SK-N-MC (cell line): ENCODE data around the gene KCNB1.

Experiments
- DNase-seq: peaks from one replicate; pipeline ENCODE4 v3.0.0-alpha.2; 2011; ENCODE audit warnings: low read depth, low spot score
- H3K27ac ChIP-seq: fragments of 200-600 bp; sonication (generic); 2 replicates; pipeline ENCODE4 v1.5.1; 2016; ENCODE audit warnings: mixed run types
- H3K36me3 ChIP-seq: fragments of 200-600 bp; sonication (generic); 2 replicates; pipeline ENCODE4 v1.6.1; 2017; ENCODE audit warnings: antibody characterized with exemption, low read length, mixed read lengths; ENCODE audit not compliant: insufficient read depth
- H3K4me3 ChIP-seq: fragments of 200-600 bp; sonication (generic); 2 replicates; pipeline ENCODE4 v1.5.1; 2016
- H3K9ac ChIP-seq: fragments of 200-600 bp; sonication (generic); 2 replicates; pipeline ENCODE4 v1.8.0; 2017; ENCODE audit warnings: mixed run types, mixed read lengths; ENCODE audit not compliant: insufficient read length
- H3K9me3 ChIP-seq: fragments of 200-600 bp; sonication (generic); 2 replicates; pipeline ENCODE4 v1.6.1; 2017; ENCODE audit warnings: low read depth, mild to moderate bottlenecking, antibody characterized with exemption, low read length, moderate library complexity, mixed read lengths
- EZH2 ChIP-seq: fragments of 200-600 bp; sonication (generic); IDR thresholded peaks from one replicate; pipeline ENCODE4 v1.6.1; 2017; ENCODE audit warnings: antibody characterized with exemption
- FOXP2 ChIP-seq: optimal IDR thresholded peaks from 2 replicates; pipeline ENCODE3; 2011; ENCODE audit warnings: mild to moderate bottlenecking, moderate library complexity; ENCODE audit not compliant: insufficient read depth; ENCODE audit errors: extremely low read length, control extremely low read depth
- POLR2AphosphoS5 ChIP-seq: IDR thresholded peaks from 2 replicates; pipeline ENCODE4 v1.6.1; 2012; ENCODE audit warnings: mild to moderate bottlenecking, low read depth, low read length, borderline replicate concordance

The KCNB1 gene

DNA sequence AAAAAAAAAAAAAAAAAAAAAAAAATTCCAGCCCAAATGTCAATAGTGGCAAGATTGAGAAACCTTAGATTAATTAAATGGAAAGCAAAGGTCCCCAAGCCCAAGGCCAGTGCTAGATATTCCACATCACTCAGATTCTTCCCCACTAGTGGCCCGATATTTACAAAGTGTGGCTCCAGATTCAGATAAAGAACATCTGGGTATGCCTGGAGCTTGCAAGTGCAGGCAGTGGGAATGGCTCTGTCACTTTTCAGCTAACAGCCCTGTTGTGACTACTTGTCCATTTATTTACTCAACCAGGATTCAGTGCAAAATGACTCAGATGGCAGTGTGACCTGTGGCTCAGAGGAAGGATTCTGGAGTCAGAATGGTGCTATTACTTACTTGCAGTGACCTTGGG, 8.2 kb upstream of the KCNB1 start:
- Histone ChIP-seq H3K9ac (no peak overlapping the region), H3K36me3 (no peaks in the 10 kb centered on the region), H3K9me3 (no peaks in the 10 kb centered on the region), H3K27ac (no peak overlapping the region), H3K4me3 (no peak overlapping the region)
- TF ChIP-seq POLR2AphosphoS5 (no peak), FOXP2 (no peak), EZH2 (no peak)
- no peak for DNase-seq

DNA sequence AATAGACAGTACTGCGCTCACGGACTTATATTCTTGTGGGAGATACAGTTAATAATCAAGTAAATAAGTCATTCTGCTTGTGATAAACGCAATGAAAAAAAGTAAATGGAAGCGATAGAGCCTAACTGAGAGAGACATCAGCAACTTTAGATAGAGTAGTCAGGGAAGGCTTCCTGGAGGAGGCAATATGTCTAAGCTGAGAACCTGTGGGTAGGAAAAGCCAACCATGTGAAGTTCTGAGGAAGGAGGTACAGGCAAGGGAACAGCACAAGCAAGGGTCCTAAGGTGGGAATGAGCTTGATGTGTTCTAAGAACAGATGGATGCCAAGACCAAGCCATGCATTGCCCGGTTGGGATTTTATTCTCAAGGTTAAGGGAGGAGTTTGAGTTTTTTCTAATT, 7.2 kb upstream of the KCNB1 start:
- TF ChIP-seq POLR2AphosphoS5 (no peak), EZH2 (no peak), FOXP2 (no peak)
- DNase-seq, result no peak
- Histone ChIP-seq H3K9me3 (no peaks in the 10 kb centered on the region), H3K27ac (no peak overlapping the region), H3K4me3 (no peak overlapping the region), H3K36me3 (no peaks in the 10 kb centered on the region), H3K9ac (no peak overlapping the region)

DNA sequence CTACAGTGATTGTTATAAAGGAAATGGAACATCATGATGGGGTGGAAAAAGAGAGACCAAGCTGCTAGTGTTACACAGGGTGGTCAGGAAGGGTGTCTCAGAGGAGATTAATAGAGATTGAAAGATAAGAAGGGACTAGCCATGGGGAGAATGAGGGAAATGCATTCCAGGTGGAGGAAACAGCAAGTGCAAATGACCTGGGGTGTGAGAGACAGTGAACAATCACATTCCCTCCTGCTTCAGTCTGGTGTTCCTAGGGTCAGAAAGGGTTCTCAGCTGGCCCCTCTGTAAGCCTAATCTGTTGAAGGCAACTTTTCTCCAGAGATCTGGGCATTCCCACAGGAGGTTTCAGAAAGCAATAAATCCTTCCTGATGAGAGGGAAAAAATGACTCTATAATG, 3.6 kb upstream of the KCNB1 start:
- no peak for TF ChIP-seq EZH2
- no peak for TF ChIP-seq POLR2AphosphoS5
- TF ChIP-seq FOXP2, result no peak
- no peaks in the 10 kb centered on the region for H3K36me3 ChIP-seq
- no peak for DNase-seq
- no peak overlapping the region for H3K4me3 ChIP-seq
- H3K9ac ChIP-seq, result no peak overlapping the region
- no peaks in the 10 kb centered on the region for H3K9me3 ChIP-seq
- H3K27ac ChIP-seq, result no peak overlapping the region

DNA sequence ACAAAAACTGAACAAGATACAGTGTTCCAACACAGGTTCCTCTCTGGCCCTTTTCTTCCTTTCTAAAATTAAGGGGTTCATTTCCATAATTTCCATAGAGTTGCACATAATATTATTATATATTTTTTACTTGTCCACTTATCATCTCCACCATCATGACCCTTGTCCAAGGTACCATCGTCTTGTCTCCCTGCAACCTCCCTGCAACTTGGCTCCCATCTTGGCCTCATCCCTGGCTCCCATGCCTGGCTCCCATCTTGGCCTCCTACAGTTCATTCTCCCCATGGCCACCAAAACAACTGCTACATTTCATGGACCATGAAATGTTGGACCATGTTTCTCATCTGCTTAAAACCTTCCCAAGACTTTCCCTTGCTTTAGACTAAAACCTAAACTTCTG, 3.1 kb upstream of the KCNB1 start:
- H3K36me3 ChIP-seq, result no peaks in the 10 kb centered on the region

DNA sequence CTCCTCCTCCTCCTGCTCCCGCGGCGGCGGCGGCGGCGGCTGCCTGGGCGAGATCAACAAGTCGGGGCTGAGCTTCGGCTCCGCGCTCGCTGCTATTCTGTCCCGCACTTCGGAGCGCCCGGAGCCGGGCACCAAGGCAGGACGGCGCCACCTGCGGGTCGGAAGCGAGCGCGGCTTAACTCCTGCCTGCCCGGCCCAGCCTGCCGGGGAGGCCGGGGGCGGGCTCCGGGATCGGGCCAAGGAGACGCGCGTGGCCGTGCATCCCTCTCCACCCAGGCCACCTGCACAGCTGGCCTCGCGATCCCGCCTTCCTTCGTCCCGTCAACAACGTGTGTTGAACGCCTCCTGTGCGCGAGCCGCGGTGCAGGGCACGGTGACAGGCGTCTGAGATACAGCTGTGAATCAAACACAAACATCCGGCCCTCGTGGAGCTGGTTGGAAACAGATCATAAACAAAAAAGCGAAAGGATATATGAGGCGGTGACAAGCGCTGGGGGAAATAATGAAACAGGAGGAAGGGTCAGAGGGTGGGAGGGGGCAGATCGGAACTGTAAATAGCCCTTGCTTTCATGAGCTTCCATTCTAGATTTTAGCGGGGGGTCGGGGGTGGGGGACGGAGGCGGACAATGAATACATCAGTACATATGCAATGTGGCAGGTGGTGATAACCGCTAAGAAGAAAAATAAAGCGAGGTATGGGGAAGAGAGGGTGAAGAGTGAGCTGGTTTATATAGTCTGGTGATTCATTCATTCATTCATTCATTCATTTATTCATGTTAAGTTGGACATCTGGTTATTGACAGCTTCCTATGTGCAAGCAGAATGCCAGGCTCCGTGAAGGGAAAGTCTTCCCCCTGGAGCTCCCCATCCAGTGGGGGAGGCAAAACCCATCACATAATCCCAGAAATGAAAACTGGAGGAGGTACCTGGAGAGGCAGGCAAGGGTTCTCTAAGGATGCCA, 2.0 kb upstream of the KCNB1 start:
- TF ChIP-seq EZH2, result no peak
- no peak for TF ChIP-seq POLR2AphosphoS5
- no peak for TF ChIP-seq FOXP2
- Histone ChIP-seq H3K27ac (no peak overlapping the region), H3K36me3 (no peaks in the 10 kb centered on the region), H3K4me3 (peak overlapping the region; percentile 40), H3K9ac (no peak overlapping the region), H3K9me3 (no peaks in the 10 kb centered on the region)
- no peak for DNase-seq

More for the DNA sequence above, 3.1 kb upstream of the KCNB1 start:
- Histone ChIP-seq H3K27ac (no peak overlapping the region), H3K9ac (no peak overlapping the region), H3K4me3 (no peak overlapping the region), H3K9me3 (no peaks in the 10 kb centered on the region)
- no peak for TF ChIP-seq EZH2
- TF ChIP-seq POLR2AphosphoS5, result no peak
- no peak for TF ChIP-seq FOXP2
- DNase-seq, result no peak

DNA sequence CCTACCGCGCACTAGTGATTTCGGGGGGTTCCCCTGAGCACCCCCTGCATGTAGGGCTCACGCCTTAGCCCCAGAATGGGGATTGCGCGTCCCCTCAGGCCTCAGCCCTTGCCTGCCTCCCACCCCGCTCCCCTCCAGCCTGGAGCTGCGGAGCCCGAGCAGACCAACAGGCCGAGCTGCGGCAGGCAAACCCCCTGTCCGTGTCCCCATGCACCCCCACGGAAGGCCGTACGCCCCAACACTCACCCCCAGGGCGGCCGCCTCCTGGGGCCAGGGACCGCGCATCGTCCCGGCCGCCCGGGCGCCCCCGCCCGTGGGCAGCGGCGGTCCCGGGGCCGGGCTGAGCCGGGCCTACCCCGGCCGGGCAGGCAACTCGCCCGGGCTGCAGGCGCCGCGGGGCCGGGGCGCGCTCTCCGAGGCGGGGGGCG, 1.2 kb upstream of the KCNB1 start:
- Histone ChIP-seq H3K4me3 (no peak overlapping the region), H3K36me3 (no peaks in the 10 kb centered on the region), H3K27ac (no peak overlapping the region), H3K9me3 (no peaks in the 10 kb centered on the region), H3K9ac (no peak overlapping the region)
- no peak for DNase-seq
- TF ChIP-seq FOXP2, result no peak
- no peak for TF ChIP-seq POLR2AphosphoS5
- TF ChIP-seq EZH2, result no peak

DNA sequence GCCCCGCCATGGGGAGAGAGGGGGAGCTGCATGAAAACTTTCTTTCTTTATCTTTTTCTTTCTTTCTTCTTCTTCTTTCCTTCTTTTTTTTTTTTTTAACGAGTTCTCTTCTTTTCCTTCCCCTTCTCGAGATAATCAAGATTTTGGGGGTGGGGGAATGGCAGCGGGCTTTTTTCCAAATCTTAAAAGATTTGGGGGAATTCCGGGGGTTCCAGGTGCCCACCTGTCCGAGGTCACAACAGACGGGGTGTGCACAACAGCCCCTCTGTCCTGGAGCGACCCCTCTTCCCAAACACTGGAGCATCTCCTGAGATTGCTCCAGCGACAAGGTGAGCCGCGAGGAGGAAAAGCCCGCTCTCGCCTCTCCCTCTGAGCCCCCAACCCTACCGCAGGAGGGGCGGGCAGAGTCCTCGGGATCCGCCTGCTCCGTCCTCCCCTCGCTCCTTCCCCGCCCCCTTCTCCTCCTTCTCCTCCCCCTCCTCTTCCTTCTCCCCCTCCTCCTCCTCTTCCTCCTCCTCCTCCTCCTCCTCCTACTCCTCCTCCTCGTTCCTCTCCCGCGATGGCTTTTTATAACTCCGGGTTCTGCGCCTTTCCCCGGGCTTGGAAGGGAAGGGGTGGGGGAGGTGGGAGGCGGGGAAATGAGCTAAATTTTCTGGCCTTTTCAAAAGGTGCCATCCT, 689 bp upstream of the KCNB1 start:
- Histone ChIP-seq H3K4me3 (no peak overlapping the region), H3K27ac (no peak overlapping the region), H3K9ac (no peak overlapping the region), H3K36me3 (no peaks in the 10 kb centered on the region), H3K9me3 (no peaks in the 10 kb centered on the region)
- TF ChIP-seq EZH2 (no peak), FOXP2 (no peak)
- no peak for DNase-seq

DNA sequence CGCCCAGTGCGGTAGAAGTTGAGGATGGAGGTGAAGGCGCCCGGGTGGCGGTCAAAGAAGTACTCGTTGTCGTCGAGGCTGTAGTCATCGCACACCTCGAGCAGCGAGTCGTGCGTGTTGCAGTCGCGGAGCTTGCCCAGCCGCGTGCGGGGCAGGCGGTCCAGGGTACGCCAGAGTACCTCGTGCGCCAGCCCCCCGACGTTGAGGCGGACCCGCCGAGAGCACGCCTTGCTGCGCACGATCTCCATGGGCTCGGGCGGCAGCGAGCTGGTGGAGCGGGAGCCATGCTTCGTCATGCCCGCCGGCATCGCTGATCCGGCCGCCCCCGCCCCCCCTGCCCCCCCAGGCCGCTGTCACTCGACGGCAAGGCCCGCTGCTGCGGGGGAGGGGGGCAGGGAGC, 295 bp downstream of the KCNB1 start:
- TF ChIP-seq FOXP2, result no peak
- no peak for TF ChIP-seq EZH2
- no peak for TF ChIP-seq POLR2AphosphoS5
- Histone ChIP-seq H3K9ac (no peak overlapping the region), H3K9me3 (no peaks in the 10 kb centered on the region), H3K4me3 (no peak overlapping the region), H3K36me3 (no peaks in the 10 kb centered on the region), H3K27ac (no peak overlapping the region)
- DNase-seq, result no peak
